Measurements from ENCODE around the gene SCNN1B.
"Not testable (repeated sequence)": the region's sequence is repeated elsewhere in the genome, so short reads cannot be mapped to it uniquely, and the experiment has no call there.

SCNN1B gene

DNA sequence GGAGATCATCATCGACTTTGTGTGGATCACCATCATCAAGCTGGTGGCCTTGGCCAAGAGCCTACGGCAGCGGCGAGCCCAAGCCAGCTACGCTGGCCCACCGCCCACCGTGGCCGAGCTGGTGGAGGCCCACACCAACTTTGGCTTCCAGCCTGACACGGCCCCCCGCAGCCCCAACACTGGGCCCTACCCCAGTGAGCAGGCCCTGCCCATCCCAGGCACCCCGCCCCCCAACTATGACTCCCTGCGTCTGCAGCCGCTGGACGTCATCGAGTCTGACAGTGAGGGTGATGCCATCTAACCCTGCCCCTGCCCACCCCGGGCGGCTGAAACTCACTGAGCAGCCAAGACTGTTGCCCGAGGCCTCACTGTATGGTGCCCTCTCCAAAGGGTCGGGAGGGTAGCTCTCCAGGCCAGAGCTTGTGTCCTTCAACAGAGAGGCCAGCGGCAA lies 78.4 kb downstream of the SCNN1B start:
- DNase-seq (ENCODE audit: low spot score) = no peak
- TF ChIP-seq, protein P1, sequence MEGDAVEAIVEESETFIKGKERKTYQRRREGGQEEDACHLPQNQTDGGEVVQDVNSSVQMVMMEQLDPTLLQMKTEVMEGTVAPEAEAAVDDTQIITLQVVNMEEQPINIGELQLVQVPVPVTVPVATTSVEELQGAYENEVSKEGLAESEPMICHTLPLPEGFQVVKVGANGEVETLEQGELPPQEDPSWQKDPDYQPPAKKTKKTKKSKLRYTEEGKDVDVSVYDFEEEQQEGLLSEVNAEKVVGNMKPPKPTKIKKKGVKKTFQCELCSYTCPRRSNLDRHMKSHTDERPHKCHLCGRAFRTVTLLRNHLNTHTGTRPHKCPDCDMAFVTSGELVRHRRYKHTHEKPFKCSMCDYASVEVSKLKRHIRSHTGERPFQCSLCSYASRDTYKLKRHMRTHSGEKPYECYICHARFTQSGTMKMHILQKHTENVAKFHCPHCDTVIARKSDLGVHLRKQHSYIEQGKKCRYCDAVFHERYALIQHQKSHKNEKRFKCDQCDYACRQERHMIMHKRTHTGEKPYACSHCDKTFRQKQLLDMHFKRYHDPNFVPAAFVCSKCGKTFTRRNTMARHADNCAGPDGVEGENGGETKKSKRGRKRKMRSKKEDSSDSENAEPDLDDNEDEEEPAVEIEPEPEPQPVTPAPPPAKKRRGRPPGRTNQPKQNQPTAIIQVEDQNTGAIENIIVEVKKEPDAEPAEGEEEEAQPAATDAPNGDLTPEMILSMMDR (IDR thresholded peaks at IDR 0.05; ENCODE audit: borderline replicate concordance, control extremely low read depth, extremely low read depth, insufficient read depth, missing control alignments) = no peak
- in situ Hi-C loops (cut with MboI; ENCODE audit: low sequenced_read_pairs, unreplicated experiment) = no loop called here

DNA sequence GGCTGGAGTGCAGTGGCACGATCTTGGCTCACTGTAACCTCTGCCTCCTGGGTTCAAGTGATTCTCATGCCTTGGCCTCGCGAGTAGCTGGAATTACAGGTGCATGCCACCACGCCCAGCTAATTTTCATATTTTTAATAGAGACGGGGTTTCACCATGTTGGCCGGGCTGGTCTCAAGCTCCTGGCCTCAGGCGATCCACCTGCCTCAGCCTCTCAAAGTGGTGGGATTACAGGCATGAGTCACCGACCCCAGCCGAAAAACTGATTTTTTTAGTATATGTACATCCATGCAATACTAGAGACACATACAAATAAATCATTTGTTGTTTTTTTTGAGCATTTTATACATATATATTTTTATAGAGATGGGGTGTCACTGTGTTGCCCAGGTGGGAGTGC lies 79.6 kb downstream of the SCNN1B start:
- DNase-seq (ENCODE audit: low spot score); in situ Hi-C loops (cut with MboI; ENCODE audit: low sequenced_read_pairs, unreplicated experiment): not testable (repeated sequence)

DNA sequence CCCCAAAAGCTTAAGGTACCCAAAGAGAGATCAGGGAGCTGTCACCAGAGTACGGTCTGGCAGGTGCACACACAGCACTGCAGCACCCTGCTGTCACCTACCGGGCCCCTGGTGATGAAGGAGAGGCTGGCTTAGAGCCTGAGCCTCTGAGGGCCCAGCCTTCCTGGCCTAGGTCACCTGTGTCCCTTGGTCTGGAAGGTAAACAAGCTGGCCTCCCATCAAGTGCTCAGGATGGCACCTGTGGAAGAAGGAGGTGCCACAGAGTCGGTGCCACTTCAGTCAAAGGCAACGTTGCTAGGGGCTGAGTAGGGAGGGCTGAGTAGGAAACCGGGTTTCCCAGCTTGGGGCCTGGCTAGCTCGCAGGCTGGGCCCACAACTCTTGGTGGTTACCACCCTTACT lies 80.2 kb downstream of the SCNN1B start:
- TF ChIP-seq, protein P1 (IDR thresholded peaks at IDR 0.05; ENCODE audit: borderline replicate concordance, control extremely low read depth, extremely low read depth, insufficient read depth, missing control alignments) = no peak
- no peak for DNase-seq (ENCODE audit: low spot score)
- in situ Hi-C loops (cut with MboI; ENCODE audit: low sequenced_read_pairs, unreplicated experiment) = no loop called here

DNA sequence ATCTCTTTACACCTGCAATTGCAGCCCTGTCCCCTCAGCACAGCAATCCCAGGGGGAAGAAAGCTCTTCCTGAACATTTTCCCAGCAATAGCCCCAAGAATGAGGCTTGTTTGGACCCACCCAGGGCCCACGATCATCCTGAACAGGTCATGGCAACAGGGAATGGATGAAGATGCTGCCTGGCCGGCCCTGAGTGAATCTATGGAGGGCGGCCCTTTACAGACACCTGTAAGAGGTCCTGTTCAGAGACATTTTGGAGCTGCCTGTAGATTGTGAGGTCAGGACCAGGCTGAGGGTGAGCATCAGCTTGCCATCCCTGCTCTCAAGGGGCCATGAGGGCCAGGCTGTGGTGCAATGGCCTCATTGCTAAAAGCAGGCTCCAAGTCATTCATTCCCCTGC lies 81.8 kb downstream of the SCNN1B start:
- in situ Hi-C loops (cut with MboI; ENCODE audit: low sequenced_read_pairs, unreplicated experiment) = no loop called here
- TF ChIP-seq, protein P1 (IDR thresholded peaks at IDR 0.05; ENCODE audit: borderline replicate concordance, control extremely low read depth, extremely low read depth, insufficient read depth, missing control alignments) = no peak
- DNase-seq (ENCODE audit: low spot score) = no peak

DNA sequence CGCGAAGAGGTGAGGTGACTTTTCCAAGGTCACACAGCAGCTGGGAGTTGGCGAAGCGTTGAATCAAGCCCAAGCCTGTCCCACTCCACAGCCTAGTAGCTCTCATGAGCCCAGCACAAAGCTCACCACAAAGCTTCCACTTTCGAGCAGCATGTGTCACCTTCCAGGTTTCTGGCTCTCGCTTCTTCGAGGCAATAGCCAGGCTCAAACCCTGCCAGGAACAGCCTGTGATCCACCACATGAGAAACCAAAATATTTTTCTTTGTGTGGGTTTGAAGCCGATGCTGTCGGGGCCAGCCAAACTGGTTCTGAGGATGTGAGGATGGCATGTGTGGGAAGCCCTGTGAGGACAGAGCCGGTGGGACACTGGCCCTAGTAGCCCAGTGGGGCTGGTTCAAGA lies 82.8 kb downstream of the SCNN1B start:
- TF ChIP-seq, protein P1 (IDR thresholded peaks at IDR 0.05; ENCODE audit: borderline replicate concordance, control extremely low read depth, extremely low read depth, insufficient read depth, missing control alignments) = no peak
- in situ Hi-C loops (cut with MboI; ENCODE audit: low sequenced_read_pairs, unreplicated experiment) = no loop called here
- DNase-seq (ENCODE audit: low spot score) = no peak

DNA sequence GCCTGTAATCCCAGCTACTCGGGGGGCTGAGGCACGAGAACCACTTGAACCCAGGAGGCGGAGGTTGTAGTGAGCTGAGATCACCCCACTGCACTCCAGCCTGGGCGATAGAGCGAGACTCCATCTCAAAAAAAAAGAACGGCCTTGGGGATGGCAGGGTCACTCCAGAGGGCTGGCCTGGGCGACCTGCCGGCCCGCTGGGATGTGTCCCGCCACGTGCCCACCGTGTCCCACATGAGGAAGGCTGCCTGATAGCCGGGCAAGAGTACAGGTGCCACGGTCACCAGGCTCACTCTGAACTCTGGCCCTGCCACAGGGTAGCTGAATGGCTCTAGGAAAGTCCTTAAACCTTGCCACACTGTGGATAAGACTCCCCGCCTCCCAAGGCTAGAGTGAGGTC lies 83.3 kb downstream of the SCNN1B start:
- DNase-seq (ENCODE audit: low spot score) = no peak
- TF ChIP-seq, protein P1 (IDR thresholded peaks at IDR 0.05; ENCODE audit: borderline replicate concordance, control extremely low read depth, extremely low read depth, insufficient read depth, missing control alignments) = no peak
- in situ Hi-C loops (cut with MboI; ENCODE audit: low sequenced_read_pairs, unreplicated experiment) = no loop called here

DNA sequence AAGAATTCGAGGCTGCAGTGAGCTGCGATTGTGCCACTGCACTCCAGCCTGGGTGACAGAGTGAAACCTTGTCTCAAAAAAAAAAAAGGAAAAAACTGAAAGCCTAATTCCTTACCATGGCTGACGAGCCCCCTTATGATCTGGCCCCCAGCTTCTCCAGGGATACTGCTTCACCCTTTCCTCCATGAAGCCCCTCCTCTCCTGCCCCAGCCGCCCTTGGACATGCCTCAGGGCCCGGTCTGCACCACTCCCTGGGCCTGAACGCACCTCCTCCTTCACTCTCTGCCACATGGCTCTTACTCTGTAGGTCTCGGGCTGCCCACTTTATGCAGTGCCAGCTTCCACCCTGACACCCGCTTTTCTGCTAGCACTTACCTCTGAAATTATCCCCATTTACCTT lies 85.6 kb downstream of the SCNN1B start:
- in situ Hi-C loops (cut with MboI; ENCODE audit: low sequenced_read_pairs, unreplicated experiment) = no loop called here

More for the DNA sequence above, 85.6 kb downstream of the SCNN1B start:
- no peak for DNase-seq (ENCODE audit: low spot score)
- TF ChIP-seq, protein P1 (IDR thresholded peaks at IDR 0.05; ENCODE audit: borderline replicate concordance, control extremely low read depth, extremely low read depth, insufficient read depth, missing control alignments) = no peak
